Smooth muscle cell (in vitro differentiated cells): ENCODE measurements around the gene PRXL2B. TPM values are rescaled to one million over a fixed set of nuclear protein-coding genes. Genes with fewer than 3 reads are reported as not detected.

ENCODE experiments used
- DNase-seq: peaks from one replicate; lab custom pipeline; 2025; ENCODE audit not compliant: unreplicated experiment; lab: John Stamatoyannopoulos, UW
- H2AFZ ChIP-seq: fragments of 200-600 bp; sonication (generic); 2 replicates; pipeline ENCODE4 v1.6.0; 2016; ENCODE audit warnings: antibody characterized with exemption, low read depth, mild to moderate bottlenecking
- H3F3A ChIP-seq: fragments of 200-600 bp; sonication (generic); 2 replicates; pipeline ENCODE4 v1.6.0; 2017; ENCODE audit warnings: antibody characterized with exemption, low read depth
- H3K27ac ChIP-seq: fragments of 200-600 bp; sonication (generic); 2 replicates; pipeline ENCODE4 v1.5.1; 2016; ENCODE audit warnings: low read depth, mild to moderate bottlenecking
- H3K27me3 ChIP-seq: fragments of 200-600 bp; sonication (generic); 2 replicates; pipeline ENCODE4 v1.6.1; 2016; ENCODE audit warnings: low read depth, mild to moderate bottlenecking
- H3K36me3 ChIP-seq: fragments of 200-600 bp; sonication (generic); 2 replicates; pipeline ENCODE4 v1.5.1; 2016; ENCODE audit warnings: low read depth
- H3K4me1 ChIP-seq: fragments of 200-600 bp; sonication (generic); 2 replicates; pipeline ENCODE4 v1.5.1; 2016; ENCODE audit warnings: low read depth
- H3K4me2 ChIP-seq: fragments of 200-600 bp; sonication (generic); 2 replicates; pipeline ENCODE4 v1.6.0; 2016; ENCODE audit warnings: mild to moderate bottlenecking
- H3K4me3 ChIP-seq: fragments of 200-600 bp; sonication (generic); 2 replicates; pipeline ENCODE4 v1.5.1; 2016; ENCODE audit warnings: mild to moderate bottlenecking
- H3K79me2 ChIP-seq: fragments of 200-600 bp; sonication (generic); 2 replicates; pipeline ENCODE4 v1.6.0; 2016; ENCODE audit warnings: low read depth, mild to moderate bottlenecking
- H3K9ac ChIP-seq: fragments of 200-600 bp; sonication (generic); 2 replicates; pipeline ENCODE4 v1.6.0; 2016; ENCODE audit warnings: low read depth
- H3K9me3 ChIP-seq: fragments of 200-600 bp; sonication (generic); replicated peaks from 2 replicates; pipeline ENCODE4 v1.5.1; 2016; ENCODE audit warnings: low read depth
- H4K20me1 ChIP-seq: fragments of 200-600 bp; sonication (generic); 2 replicates; pipeline ENCODE4 v1.6.0; 2016; ENCODE audit warnings: low read depth
- CTCF ChIP-seq: fragments of 200-600 bp; sonication (generic); IDR thresholded peaks from 2 replicates; pipeline ENCODE4 v1.5.1; 2017; ENCODE audit warnings: borderline replicate concordance, mild to moderate bottlenecking, antibody characterized with exemption; ENCODE audit not compliant: insufficient read depth, poor library complexity, severe bottlenecking
- WGBS: methylation state at CpG from one replicate; pipeline ENCODE4 v1.1.7; 2016; ENCODE audit warnings: low lambda C conversion rate; 5-methylcytosine and 5-hydroxymethylcytosine counted together
- polyA plus RNA-seq: library from polyadenylated mRNA; unstranded; fragments of >200 nt; fragmentation: Nextera tagmentation; extraction: Ambion mirVana; gene quantifications from 2 replicates; pipeline ENCODE4 v1.2.1, GENCODE V29; 2016
- total RNA-seq: library from RNA; depleted of rRNA; stranded (reverse); fragments of >200 nt; gene quantifications from 2 replicates; pipeline ENCODE4 v1.2.3, GENCODE V29; 2014

The PRXL2B gene
- total and polyA plus RNA-seq, 2 experiments from 2014 or later, result 18.4 to 27.4 TPM

- Histone ChIP-seq H3K36me3 (no peaks in the 10 kb centered on the region), H3K4me3 (no peak overlapping the region), H4K20me1 (no peaks in the 10 kb centered on the region), H3K9ac (no peak overlapping the region), H3K4me1 (peaks cover 60% of the 10 kb centered on the region), H3K79me2 (no peaks in the 10 kb centered on the region), H3K27ac (no peak overlapping the region), H3K4me2 (no peak overlapping the region), H2AFZ (no peak overlapping the region), H3F3A (no peaks in the 10 kb centered on the region), H3K27me3 (peaks cover 3% of the 10 kb centered on the region), H3K9me3 (no peaks in the 10 kb centered on the region)
- DNase-seq, result no peak
- 67% methylated on average over 26 of the region's 26 CpGs for WGBS
- no peak for TF ChIP-seq CTCF
Observed at GRCh38 chr1:2544093-2544874, 42.3 kb upstream of the PRXL2B start.

GRCh38 chr1:2544875-2545640 lies 41.5 kb upstream of the PRXL2B start:
- Histone ChIP-seq H3K27me3 (peaks cover 3% of the 10 kb centered on the region), H3K9me3 (no peaks in the 10 kb centered on the region), H3K27ac (no peak overlapping the region), H2AFZ (no peak overlapping the region), H3K4me2 (no peak overlapping the region), H3F3A (no peaks in the 10 kb centered on the region), H3K4me1 (peaks cover 59% of the 10 kb centered on the region), H3K4me3 (no peak overlapping the region), H4K20me1 (no peaks in the 10 kb centered on the region), H3K79me2 (no peaks in the 10 kb centered on the region), H3K9ac (no peak overlapping the region), H3K36me3 (no peaks in the 10 kb centered on the region)
- no peak for TF ChIP-seq CTCF
- 67% methylated on average over 19 of the region's 19 CpGs for WGBS
- no peak for DNase-seq

GRCh38 chr1:2545754-2546514 lies 40.6 kb upstream of the PRXL2B start:
- 23% methylated on average over 7 of the region's 43 CpGs for WGBS
- H3K27ac ChIP-seq, result no peak overlapping the region
- peak overlapping the region; percentile 55 for H3K4me3 ChIP-seq
- no peaks in the 10 kb centered on the region for H3K9me3 ChIP-seq
- H3K79me2 ChIP-seq, result no peaks in the 10 kb centered on the region
- peak; percentile 38 for DNase-seq
- H3K9ac ChIP-seq, result no peak overlapping the region
- TF ChIP-seq CTCF, result no peak
- no peaks in the 10 kb centered on the region for H3F3A ChIP-seq
- H3K27me3 ChIP-seq, result no peaks in the 10 kb centered on the region
- H3K4me2 ChIP-seq, result peak overlapping the region; percentile 93
- H2AFZ ChIP-seq, result peak overlapping the region; percentile 77
- H4K20me1 ChIP-seq, result no peaks in the 10 kb centered on the region
- H3K4me1 ChIP-seq, result peaks cover 53% of the 10 kb centered on the region
- no peaks in the 10 kb centered on the region for H3K36me3 ChIP-seq
